ENCODE data around the gene ADAMTS9. TPM values are rescaled to one million over a fixed set of nuclear protein-coding genes. Genes with fewer than 3 reads are reported as not detected.

Gene ADAMTS9
- total RNA-seq, 1 donor = 0.54 TPM

DNA sequence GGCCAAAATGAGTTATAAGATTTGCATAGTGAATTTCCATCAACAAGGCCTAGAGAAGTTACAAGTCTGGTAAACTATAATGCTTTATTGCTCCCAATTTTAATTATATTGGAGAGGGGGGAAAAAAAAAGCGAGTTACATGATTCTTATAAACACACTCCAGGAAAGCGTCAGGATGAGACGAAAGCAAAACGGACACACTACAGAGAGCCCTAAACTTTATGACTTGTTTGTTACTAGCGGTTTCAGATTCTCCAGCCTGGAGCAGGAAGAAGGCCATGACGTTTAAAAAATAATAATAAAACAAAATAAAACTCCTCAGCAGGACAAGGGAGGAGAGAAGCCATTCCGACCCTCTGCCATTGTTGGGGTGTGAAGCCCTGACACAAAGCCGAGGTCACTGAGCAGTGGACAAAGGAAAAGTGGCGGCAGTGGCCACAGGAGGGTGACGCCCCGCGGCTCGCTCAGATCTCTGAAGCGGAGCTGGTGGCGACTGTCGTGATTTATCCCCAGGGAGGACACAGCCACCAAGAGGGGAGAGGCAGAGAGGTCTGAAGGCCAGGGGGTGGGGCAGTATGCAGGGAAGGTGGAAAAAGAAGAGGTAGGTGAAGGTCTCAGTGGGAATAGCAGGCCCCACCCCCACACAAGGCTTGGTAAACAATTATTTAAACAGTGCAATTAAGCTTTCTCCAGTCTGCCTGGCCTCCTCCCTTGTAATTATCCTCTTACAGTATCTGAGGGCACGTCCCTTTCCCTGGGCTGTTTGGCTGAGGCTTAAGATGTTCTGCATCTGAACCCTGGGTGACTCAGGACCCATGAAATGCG is 45.3 kb downstream of the ADAMTS9 start:
- no peak for TF ChIP-seq CTCF (IDR thresholded peaks at IDR 0.05; ENCODE audit: insufficient read depth, low read length)
- no peak for DNase-seq (ENCODE audit: low read depth)
- H3K4me3 ChIP-seq (ENCODE audit: low read depth, low read length) = no peak overlapping the region

- TF ChIP-seq CTCF (IDR thresholded peaks at IDR 0.05; ENCODE audit: insufficient read depth, low read length) = no peak
- H3K4me3 ChIP-seq (ENCODE audit: low read depth, low read length) = no peak overlapping the region
- DNase-seq (ENCODE audit: low read depth) = no peak
Measured at GRCh38 chr3:64638981-64639481, 48.8 kb downstream of the ADAMTS9 start.

GRCh38 chr3:64638511-64638910 is 49.3 kb downstream of the ADAMTS9 start:
- no peak overlapping the region for H3K4me3 ChIP-seq (ENCODE audit: low read depth, low read length)
- TF ChIP-seq CTCF (IDR thresholded peaks at IDR 0.05; ENCODE audit: insufficient read depth, low read length) = no peak
- DNase-seq (ENCODE audit: low read depth) = no peak

GRCh38 chr3:64634417-64634816 is 53.4 kb downstream of the ADAMTS9 start:
- no peak overlapping the region for H3K4me3 ChIP-seq (ENCODE audit: low read depth, low read length)
- no peak for TF ChIP-seq CTCF (IDR thresholded peaks at IDR 0.05; ENCODE audit: insufficient read depth, low read length)
- no peak for DNase-seq (ENCODE audit: low read depth)

DNA sequence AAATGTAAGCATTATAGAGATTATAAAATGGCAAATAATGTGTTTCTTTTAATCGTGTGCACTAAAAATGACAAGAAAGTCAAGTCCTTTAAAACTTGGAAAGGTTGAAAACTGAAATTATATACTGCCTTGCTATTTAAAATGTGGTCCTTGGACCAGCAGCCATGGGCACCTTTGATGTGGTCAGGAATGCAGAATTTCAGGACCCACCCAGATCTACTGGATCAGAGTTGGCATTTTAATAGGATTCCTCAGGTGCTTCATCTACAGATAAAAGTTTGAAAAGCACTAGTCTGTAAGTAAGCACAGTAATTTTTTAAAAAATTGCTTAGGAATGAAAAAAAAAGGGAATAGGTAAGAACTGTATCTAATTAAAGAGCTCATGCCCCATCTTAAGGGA is 55.8 kb downstream of the ADAMTS9 start:
- no peak for DNase-seq (ENCODE audit: low read depth)
- TF ChIP-seq CTCF (IDR thresholded peaks at IDR 0.05; ENCODE audit: insufficient read depth, low read length) = no peak
- no peak overlapping the region for H3K4me3 ChIP-seq (ENCODE audit: low read depth, low read length)

DNA sequence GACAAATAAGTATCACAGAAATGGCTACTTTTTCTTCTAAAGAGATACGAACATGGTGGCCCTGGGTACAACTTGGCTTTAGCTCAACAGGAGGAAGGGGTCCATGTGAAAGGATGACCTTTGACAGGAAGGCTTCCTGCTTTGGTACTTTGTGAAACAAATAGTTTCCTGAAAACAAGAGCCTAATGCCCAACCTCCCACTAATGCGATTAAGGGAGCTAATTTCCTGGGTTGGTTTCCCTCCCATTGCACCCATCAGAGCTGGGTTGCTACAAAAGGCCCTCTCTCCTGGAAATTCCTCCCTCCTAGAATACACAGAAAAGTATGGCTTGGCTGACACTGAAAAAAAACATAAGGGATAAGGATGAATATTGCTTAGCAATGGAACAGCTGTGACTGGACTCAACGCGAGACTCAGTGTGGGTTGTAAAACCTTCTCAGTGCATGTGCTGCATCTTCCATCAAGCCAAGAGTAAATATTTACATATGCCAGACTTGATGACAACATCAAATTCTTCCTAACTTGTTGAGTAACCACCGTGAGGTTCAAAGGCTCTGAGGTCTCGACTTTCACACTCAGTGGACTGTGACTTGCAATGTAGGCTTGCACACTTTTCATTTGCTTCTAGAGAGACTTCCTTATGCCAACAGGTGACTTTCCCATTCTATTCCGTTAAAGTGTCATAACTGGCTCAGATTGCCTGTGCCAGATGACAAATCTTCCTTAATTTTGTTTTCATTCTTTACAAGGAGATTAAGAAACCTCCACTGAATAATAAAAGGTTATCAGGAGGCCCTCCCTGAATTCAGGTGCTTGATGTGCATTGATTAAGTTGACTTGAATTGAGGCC is 60.1 kb downstream of the ADAMTS9 start:
- no peak for TF ChIP-seq CTCF (IDR thresholded peaks at IDR 0.05; ENCODE audit: insufficient read depth, low read length)
- DNase-seq (ENCODE audit: low read depth) = no peak
- H3K4me3 ChIP-seq (ENCODE audit: low read depth, low read length) = no peak overlapping the region
